GM18499 (cell line): ENCODE data around the gene OLFML1.

Experiments
- ATAC-seq: cut with Tn5 transposase; IDR thresholded peaks from one replicate; pipeline ENCODE4 v1.9.1; 2021; ENCODE audit warnings: moderate number of reproducible peaks; ENCODE audit not compliant: insufficient read depth, unreplicated experiment

OLFML1 gene

GRCh38 chr11:7485186-7486097 is at the start of gene OLFML1:
OLFML1 (plus strand) TSS chr11:7485506; CDS start chr11:7485876, 370 bp downstream.
- ATAC-seq: no peak

GRCh38 chr11:7436146-7436545 is 49.2 kb upstream of the OLFML1 start:
- ATAC-seq: no peak

- ATAC-seq: peak; percentile 84
These were observed 48.6 kb upstream of the OLFML1 start for GRCh38 chr11:7436657-7437056.

GRCh38 chr11:7437696-7438095 is 47.6 kb upstream of the OLFML1 start:
- ATAC-seq: no peak

- no peak for ATAC-seq
These were observed 45.5 kb upstream of the OLFML1 start for GRCh38 chr11:7439746-7440320.

GRCh38 chr11:7442588-7443215 is 42.6 kb upstream of the OLFML1 start:
- ATAC-seq: no peak

GRCh38 chr11:7444091-7444981 is 41.0 kb upstream of the OLFML1 start:
- ATAC-seq: no peak

- no peak for ATAC-seq
These were observed 39.7 kb upstream of the OLFML1 start for GRCh38 chr11:7445564-7445963.

- no peak for ATAC-seq
These were observed 37.1 kb upstream of the OLFML1 start for GRCh38 chr11:7448201-7448600.

- no peak for ATAC-seq
These were observed 36.0 kb upstream of the OLFML1 start for GRCh38 chr11:7449211-7449840.

GRCh38 chr11:7449841-7450214 is 35.5 kb upstream of the OLFML1 start:
- no peak for ATAC-seq

- ATAC-seq: no peak
These were observed 34.5 kb upstream of the OLFML1 start for GRCh38 chr11:7450836-7451235.

GRCh38 chr11:7451520-7451919 is 33.8 kb upstream of the OLFML1 start:
- no peak for ATAC-seq

GRCh38 chr11:7451952-7452494 is 33.3 kb upstream of the OLFML1 start:
- ATAC-seq: no peak

- no peak for ATAC-seq
These were observed 30.5 kb upstream of the OLFML1 start for GRCh38 chr11:7454854-7455253.

- no peak for ATAC-seq
These were observed 28.1 kb upstream of the OLFML1 start for GRCh38 chr11:7457211-7457610.

GRCh38 chr11:7462706-7463105 is 22.6 kb upstream of the OLFML1 start:
- ATAC-seq: no peak

GRCh38 chr11:7467652-7468051 is 17.7 kb upstream of the OLFML1 start:
- no peak for ATAC-seq

GRCh38 chr11:7469351-7469865 is 15.9 kb upstream of the OLFML1 start:
- no peak for ATAC-seq
